A673 (cell line): ENCODE data around the gene ERCC6L2.

ENCODE experiments used
- EZH2 ChIP-seq: fragments of 200-600 bp; sonication (generic); IDR thresholded peaks from 2 replicates; pipeline ENCODE4 v1.6.1; 2017; ENCODE audit warnings: borderline replicate concordance, low read depth, mild to moderate bottlenecking, mixed read lengths, antibody characterized with exemption, low read length; ENCODE audit not compliant: poor library complexity, severe bottlenecking
- TF ChIP-seq, protein P1 (sequence below): fragments of 300-800, 200-600 bp; sonication (generic); conservative IDR thresholded peaks from 2 replicates; pipeline ENCODE4 v1.5.1; 2017; ENCODE audit warnings: low read depth, mild to moderate bottlenecking, antibody characterized with exemption, low read length, moderate library complexity, mixed read lengths

DNA sequence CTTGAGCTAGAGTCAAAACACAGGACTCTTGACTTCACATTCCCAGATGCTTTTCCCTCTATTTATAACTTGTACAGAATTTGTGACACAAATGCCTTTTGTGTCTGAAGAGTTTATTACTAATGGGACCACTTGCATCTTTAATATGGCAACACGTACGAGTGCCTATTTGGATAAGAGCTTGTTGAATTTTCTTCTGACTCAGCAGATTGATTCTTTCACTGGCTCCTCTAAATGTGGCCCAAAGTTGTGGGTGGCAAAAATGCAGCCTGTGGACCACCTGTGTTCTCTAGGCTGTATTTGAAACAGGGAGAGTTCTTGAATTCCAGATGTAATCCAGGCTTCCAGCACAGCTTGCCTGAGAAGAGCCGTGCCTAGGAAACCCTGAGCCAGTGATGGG is 34.1 kb upstream of the ERCC6L2 start:
- TF ChIP-seq, protein P1, sequence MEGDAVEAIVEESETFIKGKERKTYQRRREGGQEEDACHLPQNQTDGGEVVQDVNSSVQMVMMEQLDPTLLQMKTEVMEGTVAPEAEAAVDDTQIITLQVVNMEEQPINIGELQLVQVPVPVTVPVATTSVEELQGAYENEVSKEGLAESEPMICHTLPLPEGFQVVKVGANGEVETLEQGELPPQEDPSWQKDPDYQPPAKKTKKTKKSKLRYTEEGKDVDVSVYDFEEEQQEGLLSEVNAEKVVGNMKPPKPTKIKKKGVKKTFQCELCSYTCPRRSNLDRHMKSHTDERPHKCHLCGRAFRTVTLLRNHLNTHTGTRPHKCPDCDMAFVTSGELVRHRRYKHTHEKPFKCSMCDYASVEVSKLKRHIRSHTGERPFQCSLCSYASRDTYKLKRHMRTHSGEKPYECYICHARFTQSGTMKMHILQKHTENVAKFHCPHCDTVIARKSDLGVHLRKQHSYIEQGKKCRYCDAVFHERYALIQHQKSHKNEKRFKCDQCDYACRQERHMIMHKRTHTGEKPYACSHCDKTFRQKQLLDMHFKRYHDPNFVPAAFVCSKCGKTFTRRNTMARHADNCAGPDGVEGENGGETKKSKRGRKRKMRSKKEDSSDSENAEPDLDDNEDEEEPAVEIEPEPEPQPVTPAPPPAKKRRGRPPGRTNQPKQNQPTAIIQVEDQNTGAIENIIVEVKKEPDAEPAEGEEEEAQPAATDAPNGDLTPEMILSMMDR: no peak
- TF ChIP-seq EZH2: no peak
